BJ (cell line): Measurements from ENCODE around the gene DUSP8. TPM values are rescaled to one million over a fixed set of nuclear protein-coding genes. Genes with fewer than 3 reads are reported as not detected.

ENCODE experiments used
- CTCF ChIA-PET: fragments of 350-600 bp; formaldehyde crosslinking; extraction: SDS; loops from one replicate; lab custom pipeline; 2021; ENCODE audit warnings: antibody characterized with exemption, inconsistent platforms; lab: Yijun Ruan, JAX
- POLR2A ChIA-PET: fragments of 300-600 bp; sonication (Branson Sonifier 250); formaldehyde crosslinking; extraction: SDS; loops from one replicate; lab custom pipeline; 2021; ENCODE audit warnings: antibody characterized with exemption; lab: Charles Lee
- DNase-seq: peaks from one replicate; pipeline ENCODE4 v3.0.0-alpha.2; 2011; ENCODE audit warnings: low read depth
- H3K27me3 ChIP-seq: 2 replicates; pipeline ENCODE4 v1.6.0; 2011; ENCODE audit warnings: low read length; ENCODE audit not compliant: control insufficient read depth, insufficient read depth
- H3K36me3 ChIP-seq: 2 replicates; pipeline ENCODE4 v1.5.1; 2011; ENCODE audit warnings: low read length; ENCODE audit not compliant: control insufficient read depth, insufficient read depth
- H3K4me3 ChIP-seq: 2 replicates; pipeline ENCODE4 v1.5.1; 2011; ENCODE audit warnings: low read depth, mild to moderate bottlenecking, control low read depth, low read length
- CTCF ChIP-seq: IDR thresholded peaks from 2 replicates; pipeline ENCODE4 v1.5.1; 2011; ENCODE audit warnings: low read depth, mild to moderate bottlenecking, control low read depth, inconsistent platforms, low read length, moderate library complexity; ENCODE audit not compliant: insufficient read depth
- polyA plus RNA-seq: library from polyadenylated mRNA; depleted of rRNA; stranded (reverse); fragments of >200 nt; gene quantifications from 2 replicates; pipeline ENCODE4 v1.2.3, GENCODE V29; 2011

DUSP8 gene
- polyA plus RNA-seq, 1 experiment = 3.4 TPM

GRCh38 chr11:1567052-1567720 lies 4.9 kb downstream of the DUSP8 start:
- no peak for DNase-seq
- TF ChIP-seq CTCF = no peak
- ChIA-PET CTCF (interaction anchor here (0.8 to 1.8 kb wide), 2 partner anchors 13 to 20 kb away, joined by 3 to 5 read pairs; no protein-coding TSS in a partner anchor), POLR2A (no interaction called here)
- H3K36me3 ChIP-seq = peaks cover 6% of the 10 kb centered on the region
- no peaks in the 10 kb centered on the region for H3K27me3 ChIP-seq
- no peak overlapping the region for H3K4me3 ChIP-seq

GRCh38 chr11:1566381-1567051 lies 5.6 kb downstream of the DUSP8 start:
- ChIA-PET POLR2A (no interaction called here), CTCF (interaction anchor here (1.8 to 3.7 kb wide), 3 partner anchors 8 to 19 kb away, joined by 5 to 25 read pairs (median 24); no protein-coding TSS in a partner anchor)
- no peak for TF ChIP-seq CTCF
- no peak for DNase-seq
- no peak overlapping the region for H3K4me3 ChIP-seq
- no peaks in the 10 kb centered on the region for H3K27me3 ChIP-seq
- H3K36me3 ChIP-seq = peaks cover 8% of the 10 kb centered on the region

GRCh38 chr11:1565904-1566247 lies 6.2 kb downstream of the DUSP8 start:
- Histone ChIP-seq H3K36me3 (peaks cover 8% of the 10 kb centered on the region), H3K27me3 (no peaks in the 10 kb centered on the region), H3K4me3 (no peak overlapping the region)
- no peak for TF ChIP-seq CTCF
- DNase-seq = no peak
- ChIA-PET POLR2A (no interaction called here), CTCF (interaction anchor here (1.4 to 3.7 kb wide), 3 partner anchors 8 to 19 kb away, joined by 4 to 25 read pairs (median 24); no protein-coding TSS in a partner anchor)

GRCh38 chr11:1565173-1565903 lies 6.7 kb downstream of the DUSP8 start:
- H3K4me3 ChIP-seq = no peak overlapping the region
- CTCF ChIA-PET = interaction anchor here (1.2 to 3.7 kb wide), 4 partner anchors 9 to 30 kb away, joined by 3 to 25 read pairs (median 14); no protein-coding TSS in a partner anchor
- POLR2A ChIA-PET = no interaction called here
- peaks cover 8% of the 10 kb centered on the region for H3K36me3 ChIP-seq
- no peaks in the 10 kb centered on the region for H3K27me3 ChIP-seq
- DNase-seq = no peak
- no peak for TF ChIP-seq CTCF

GRCh38 chr11:1564535-1565172 lies 7.4 kb downstream of the DUSP8 start:
- ChIA-PET POLR2A (no interaction called here), CTCF (interaction anchor here (0.8 to 3.7 kb wide), 5 partner anchors 10 to 31 kb away, joined by 3 to 25 read pairs (median 4); no protein-coding TSS in a partner anchor)

More at GRCh38 chr11:1564535-1565172, 7.4 kb downstream of the DUSP8 start:
- DNase-seq = peak; percentile 60
- Histone ChIP-seq H3K36me3 (peaks cover 8% of the 10 kb centered on the region), H3K4me3 (no peak overlapping the region), H3K27me3 (no peaks in the 10 kb centered on the region)
- no peak for TF ChIP-seq CTCF
